VCaP (cell line): ENCODE measurements around the gene DBH.

Experiments used
- H3K27ac ChIP-seq: fragments of 450-650 bp; 2 replicates; pipeline ENCODE4 v1.5.1; 2017
- TF ChIP-seq, protein P1 (sequence below): fragments of 450-650 bp; conservative IDR thresholded peaks from 2 replicates; pipeline ENCODE4 v1.5.1; 2017; ENCODE audit warnings: mild to moderate bottlenecking, moderate library complexity

DBH gene

DNA sequence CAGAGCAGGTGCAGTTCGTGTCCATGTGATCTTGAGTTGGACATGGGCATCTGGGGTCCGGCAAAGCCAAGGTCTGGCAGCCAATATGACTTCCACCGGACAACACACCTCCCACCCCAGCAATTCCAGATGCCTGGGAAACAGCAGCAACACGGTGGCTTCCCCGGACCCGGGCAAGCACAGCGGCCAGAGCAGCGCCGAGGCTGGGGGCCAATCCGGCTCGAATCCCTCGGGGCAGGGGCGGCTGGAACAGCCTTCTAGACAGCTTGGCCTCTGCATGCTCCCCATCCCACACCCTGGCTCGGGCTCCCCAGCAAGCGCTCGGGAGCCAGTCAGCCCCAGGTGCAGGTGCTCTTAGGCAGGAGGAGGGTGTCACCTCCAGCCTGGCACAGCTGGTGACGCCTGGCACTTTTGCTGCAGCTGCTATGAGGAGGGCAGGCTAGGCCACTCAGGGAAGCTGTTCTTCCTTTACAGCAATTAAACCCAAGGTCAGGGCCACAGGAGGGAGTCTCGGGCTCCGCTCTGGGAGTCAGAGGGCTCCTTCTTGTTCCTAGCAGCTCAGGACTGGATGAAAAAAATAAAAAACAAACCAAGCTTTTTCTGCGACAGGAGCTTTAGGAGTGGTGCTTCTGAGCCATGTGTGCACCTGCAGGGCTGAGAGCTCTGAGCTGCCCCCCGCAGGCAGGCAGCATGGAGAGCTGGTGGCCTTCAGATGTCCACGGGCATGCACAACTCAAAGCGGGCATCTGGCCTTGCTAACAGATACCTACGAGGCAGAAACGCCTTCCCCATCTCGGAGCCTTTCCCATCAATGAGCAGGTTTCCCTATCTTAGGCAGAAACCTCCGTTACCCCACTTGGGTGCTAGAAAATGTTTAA lies 28.2 kb downstream of the DBH start:
- TF ChIP-seq, protein P1, sequence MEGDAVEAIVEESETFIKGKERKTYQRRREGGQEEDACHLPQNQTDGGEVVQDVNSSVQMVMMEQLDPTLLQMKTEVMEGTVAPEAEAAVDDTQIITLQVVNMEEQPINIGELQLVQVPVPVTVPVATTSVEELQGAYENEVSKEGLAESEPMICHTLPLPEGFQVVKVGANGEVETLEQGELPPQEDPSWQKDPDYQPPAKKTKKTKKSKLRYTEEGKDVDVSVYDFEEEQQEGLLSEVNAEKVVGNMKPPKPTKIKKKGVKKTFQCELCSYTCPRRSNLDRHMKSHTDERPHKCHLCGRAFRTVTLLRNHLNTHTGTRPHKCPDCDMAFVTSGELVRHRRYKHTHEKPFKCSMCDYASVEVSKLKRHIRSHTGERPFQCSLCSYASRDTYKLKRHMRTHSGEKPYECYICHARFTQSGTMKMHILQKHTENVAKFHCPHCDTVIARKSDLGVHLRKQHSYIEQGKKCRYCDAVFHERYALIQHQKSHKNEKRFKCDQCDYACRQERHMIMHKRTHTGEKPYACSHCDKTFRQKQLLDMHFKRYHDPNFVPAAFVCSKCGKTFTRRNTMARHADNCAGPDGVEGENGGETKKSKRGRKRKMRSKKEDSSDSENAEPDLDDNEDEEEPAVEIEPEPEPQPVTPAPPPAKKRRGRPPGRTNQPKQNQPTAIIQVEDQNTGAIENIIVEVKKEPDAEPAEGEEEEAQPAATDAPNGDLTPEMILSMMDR: peak; percentile 51
- H3K27ac ChIP-seq: no peak overlapping the region

DNA sequence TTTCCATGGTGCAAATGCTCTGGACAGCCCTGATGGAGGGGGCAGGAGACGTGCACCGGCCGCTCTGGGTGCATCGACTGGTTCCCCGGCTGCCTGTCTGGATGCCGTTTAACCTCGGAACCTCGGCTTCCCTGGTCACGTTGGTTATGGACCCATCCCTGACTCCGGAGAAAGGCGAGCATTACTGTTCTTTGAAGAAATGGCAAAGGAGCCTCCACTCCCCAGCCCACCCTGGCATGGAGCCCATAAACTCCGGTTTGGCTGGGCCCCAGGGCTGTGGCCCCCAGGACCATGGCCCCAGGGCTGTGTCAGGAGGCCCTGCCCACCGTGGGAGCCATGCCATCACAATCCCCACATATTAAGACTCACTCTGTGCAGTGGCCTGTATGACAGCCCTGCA lies 28.9 kb downstream of the DBH start:
- TF ChIP-seq, protein P1: no peak
- no peak overlapping the region for H3K27ac ChIP-seq

DNA sequence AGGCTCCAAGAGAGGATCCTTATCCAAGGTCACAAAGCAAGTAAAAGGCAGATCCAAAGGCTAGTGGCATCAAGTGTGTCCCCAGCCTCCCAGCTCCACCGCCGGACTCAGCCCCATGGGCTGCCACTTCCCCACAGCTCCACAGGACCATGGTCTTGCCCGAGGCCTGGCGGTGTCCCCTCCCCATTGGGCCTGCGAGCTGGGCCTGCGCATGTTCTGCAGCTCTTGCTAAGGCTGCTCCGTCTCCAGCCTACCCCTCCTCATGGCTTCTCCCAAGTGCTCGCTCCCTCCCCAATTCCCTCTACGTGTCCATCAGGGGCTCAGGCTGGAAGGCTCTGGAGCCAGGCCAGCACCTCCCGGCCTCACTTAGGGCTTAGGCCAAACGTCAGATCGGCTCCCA lies 29.4 kb downstream of the DBH start:
- TF ChIP-seq, protein P1: no peak

DNA sequence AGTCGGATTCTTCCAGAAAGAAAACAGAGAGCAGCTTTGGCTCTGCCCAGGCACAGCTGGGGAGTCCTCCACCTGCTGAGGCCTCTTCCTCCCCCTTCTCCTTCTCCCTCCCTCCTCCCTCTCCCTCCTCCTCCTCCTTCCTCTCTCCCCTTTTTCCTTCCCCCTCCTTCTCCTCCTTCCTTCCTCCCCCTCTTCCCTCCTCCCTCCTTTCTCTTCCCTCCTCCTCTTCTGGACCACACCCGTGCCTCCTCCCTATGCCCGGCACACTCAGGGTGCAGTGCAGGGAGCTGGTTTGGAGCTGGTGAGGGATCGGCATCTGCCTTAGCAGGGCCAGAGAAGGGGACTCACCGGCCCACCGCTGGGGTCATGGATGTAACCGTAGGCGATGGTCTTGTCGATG lies 30.2 kb downstream of the DBH start:
- H3K27ac ChIP-seq: no peak overlapping the region
- TF ChIP-seq, protein P1: no peak

More for the DNA sequence above, 29.4 kb downstream of the DBH start:
- no peak overlapping the region for H3K27ac ChIP-seq

DNA sequence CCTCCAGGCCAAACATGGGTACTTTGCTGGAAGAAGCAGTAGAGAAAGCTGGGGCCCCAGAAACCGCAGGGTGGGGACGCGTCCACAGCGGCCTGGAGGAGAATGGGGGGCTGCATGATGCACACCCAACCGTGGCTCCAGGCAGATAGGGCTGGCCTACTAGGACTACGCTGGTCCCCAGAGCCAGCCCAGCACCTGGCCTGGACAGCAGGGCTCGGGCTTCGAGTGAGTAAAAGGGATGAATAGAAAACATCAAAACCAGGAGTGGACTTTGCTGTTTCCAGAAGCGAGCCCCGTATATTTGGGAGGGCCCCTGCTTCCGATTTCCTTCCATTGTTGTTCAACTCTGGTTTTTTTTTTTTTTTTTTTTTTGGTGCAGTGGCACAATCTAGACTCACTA lies 30.7 kb downstream of the DBH start:
- no peak overlapping the region for H3K27ac ChIP-seq
- TF ChIP-seq, protein P1: no peak

DNA sequence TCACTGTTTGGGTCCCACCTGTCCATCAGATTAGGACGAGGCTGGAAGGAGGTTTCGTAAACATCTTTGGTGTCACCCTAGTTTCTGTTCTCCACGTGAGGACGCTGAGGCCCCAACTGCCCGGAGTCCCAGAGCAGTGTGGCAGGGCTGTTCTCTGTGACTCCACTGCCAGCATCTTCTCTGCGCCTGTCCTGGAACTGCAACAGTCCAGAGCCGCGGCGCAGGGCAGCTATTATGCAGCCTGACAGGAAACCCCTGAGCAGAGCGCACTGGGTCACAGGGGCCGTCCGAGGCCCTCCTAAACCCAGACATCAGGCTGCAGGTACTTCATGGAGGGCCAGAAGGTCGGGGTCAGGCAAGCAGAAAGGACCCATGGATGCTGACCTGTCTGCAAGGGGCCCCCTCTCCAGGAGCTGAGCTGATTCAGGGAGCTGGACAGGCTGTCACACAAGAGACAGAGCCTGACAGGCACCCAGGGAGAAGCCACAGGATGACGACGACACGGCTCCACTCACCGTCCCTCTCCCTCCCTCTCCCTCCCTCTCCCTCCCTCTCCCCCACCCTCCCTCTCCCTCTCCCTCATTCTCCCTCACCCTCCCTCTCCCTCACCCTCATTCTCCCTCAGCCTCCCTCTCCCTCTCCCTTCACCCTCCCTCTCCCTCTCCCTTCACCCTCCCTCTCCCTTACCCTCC lies 31.7 kb downstream of the DBH start:
- no peak overlapping the region for H3K27ac ChIP-seq

More for the DNA sequence above, 31.7 kb downstream of the DBH start:
- TF ChIP-seq, protein P1: no peak
